AG10803 (cell line): ENCODE data around the gene SNX5.

Experiments used
- DNase-seq: peaks from one replicate; pipeline ENCODE4 v3.0.0; 2010; ENCODE audit warnings: low read depth
- H3K4me3 ChIP-seq: 2 replicates; pipeline ENCODE4 v1.5.1; 2011; ENCODE audit warnings: mild to moderate bottlenecking, low read length, control low read depth
- CTCF ChIP-seq: conservative IDR thresholded peaks from 2 replicates; pipeline ENCODE4 v1.5.1; 2011; ENCODE audit warnings: mild to moderate bottlenecking, low read length, control low read depth, inconsistent platforms

The SNX5 gene

DNA sequence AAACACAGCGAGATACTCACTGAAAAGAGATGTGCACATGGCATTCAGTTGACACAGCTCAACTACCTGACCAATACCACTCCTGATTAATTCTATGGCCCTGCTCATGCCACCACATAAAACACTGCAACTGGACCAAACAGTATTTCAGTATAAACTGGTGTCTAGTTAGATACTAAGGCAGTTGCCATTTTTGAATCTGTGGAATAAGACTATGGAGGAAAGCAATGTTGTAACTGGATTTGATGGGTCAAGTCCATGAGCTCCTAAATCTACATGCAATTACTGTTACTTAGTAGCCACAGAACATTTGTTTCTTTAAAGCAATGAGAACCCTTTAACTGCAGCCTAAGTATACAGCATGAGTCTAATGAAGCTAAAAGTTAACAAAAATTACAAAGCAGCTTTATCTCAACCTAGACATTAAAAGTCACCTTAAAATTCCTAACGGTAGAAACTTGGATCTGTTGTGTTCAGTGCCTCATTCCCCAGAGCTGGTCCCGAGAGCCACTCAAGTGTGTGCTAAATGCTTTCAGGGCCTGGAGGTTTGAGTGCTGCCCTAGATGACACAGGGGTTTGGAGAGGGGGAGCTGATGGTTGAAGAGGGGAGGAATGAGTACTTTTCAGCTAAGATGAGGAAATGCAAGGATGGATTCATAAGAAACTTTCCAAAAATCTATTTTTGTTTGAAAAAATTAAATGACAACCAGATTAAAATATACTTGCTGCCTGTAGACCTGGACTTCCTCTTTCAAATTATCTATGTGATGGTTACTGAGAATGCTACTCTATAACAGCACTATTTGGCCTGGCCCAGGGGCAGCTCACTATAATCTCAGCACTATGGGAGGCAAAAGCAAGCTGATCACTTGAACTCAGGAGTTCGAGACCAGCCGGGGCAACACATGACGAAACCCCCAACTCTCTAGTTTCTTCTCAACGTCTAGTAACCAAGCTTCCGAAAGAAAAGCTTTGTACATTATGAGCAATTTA, 15.6 kb downstream of the SNX5 start:
- H3K4me3 ChIP-seq, result no peak overlapping the region
- no peak for DNase-seq
- TF ChIP-seq CTCF, result no peak

GRCh38 chr20:17951323-17951722, 17.3 kb downstream of the SNX5 start:
- no peak for DNase-seq
- TF ChIP-seq CTCF, result no peak
- H3K4me3 ChIP-seq, result no peak overlapping the region

DNA sequence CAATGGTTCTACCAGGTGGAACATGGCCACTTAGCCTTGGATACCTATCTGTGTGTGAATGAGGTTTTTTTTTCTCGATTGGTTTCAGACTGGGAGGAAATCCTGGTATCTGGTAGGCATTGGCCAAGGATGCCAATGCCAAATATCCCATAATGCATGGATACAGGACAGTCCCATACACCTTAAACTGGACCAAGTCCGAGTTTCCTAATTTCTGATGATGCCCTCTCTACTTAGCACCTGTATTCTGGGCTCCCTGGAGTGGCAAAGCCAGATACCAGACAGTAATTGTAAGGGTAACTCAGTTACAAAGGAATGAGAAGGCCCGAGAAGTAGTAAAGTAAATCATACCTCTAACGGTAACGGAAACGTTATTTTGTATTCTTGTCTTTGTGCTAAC, 17.9 kb downstream of the SNX5 start:
- no peak for DNase-seq
- H3K4me3 ChIP-seq, result no peak overlapping the region
- no peak for TF ChIP-seq CTCF

DNA sequence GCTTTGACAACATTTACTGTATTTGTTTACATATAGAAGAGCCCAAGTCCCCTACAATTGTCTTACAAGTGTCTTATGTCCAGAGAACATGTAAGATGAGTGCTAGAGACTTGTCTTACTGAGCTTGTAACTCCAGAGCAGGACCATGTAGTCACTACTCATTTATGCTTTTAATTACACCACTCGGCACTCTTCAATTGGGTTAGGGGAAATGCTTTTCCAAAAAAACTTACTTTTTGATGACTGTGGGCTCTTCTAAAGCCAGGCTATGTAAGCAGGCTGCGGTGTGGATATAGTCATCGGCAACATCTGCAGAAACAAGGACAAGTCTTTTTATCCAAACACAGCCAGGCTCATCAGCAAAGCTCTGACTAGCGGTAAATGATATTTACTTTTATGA, 18.7 kb downstream of the SNX5 start:
- no peak for TF ChIP-seq CTCF
- no peak for DNase-seq
- H3K4me3 ChIP-seq, result no peak overlapping the region

DNA sequence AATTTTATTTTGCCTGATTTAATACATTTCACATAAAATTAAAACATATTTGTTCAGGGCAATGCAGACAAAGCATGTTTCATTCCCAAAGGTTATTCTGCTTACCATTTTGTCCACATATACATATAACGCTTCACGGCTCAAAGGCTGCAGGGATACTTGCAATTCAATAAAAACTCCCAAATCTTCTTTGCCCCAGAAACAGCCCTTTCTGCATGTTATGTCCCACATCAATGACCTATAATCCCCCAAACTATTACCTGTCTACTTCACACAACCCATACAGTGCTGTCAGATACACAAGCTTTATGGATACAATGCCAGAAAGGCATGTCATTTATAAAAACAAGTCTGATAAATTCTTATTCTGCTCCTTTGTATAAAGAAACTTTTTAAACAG, 20.2 kb downstream of the SNX5 start:
- no peak overlapping the region for H3K4me3 ChIP-seq
- TF ChIP-seq CTCF, result no peak
- no peak for DNase-seq

DNA sequence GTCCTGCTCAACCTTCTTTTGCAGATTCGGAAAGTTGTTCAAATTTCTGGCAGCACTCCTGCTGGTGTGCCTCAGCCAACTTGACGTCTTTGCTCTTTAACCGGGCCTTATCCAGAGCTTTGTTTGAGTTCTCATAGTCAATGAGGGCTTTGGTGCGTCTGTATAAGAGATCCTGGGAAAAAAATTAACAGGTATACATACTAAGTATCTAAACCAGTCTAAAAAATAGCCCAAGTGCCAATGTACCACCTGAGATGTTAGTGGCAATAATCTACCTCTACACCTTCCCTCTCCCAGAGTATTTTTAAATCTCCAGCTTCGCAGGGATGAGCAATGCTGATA, 21.1 kb downstream of the SNX5 start:
- H3K4me3 ChIP-seq, result no peak overlapping the region
- no peak for TF ChIP-seq CTCF
- no peak for DNase-seq

GRCh38 chr20:17946572-17947473, 21.8 kb downstream of the SNX5 start:
- no peak for DNase-seq
- no peak for TF ChIP-seq CTCF

More at GRCh38 chr20:17946572-17947473, 21.8 kb downstream of the SNX5 start:
- H3K4me3 ChIP-seq, result no peak overlapping the region
